Germinal center (tissue), 1 donor: ENCODE data around the gene KCNT2.

Experiments
- DNase-seq: peaks from one replicate; pipeline ENCODE4 v3.0.0; 2012; ENCODE audit warnings: mixed read lengths, low spot score

KCNT2 gene

GRCh38 chr1:196393742-196394141, 214.5 kb downstream of the KCNT2 start:
- DNase-seq = no peak

DNA sequence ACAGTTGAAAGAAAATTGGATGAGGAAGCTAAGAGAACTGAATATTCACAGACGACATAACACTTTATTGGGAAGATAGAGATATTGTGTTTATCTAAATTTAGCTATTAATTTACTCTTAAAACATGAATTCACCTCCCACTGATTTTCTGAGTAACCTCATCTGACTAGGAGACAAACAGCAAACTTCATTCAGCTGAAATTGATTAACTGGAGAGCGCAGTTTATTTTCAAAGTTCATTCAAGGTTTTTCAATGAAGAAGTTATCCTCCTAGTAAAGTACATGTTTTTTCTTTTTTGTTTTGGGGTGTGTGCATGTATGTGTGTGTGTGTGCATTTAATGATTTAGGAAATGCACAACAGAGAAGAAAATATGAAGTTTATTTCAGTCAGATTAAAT, 215.0 kb downstream of the KCNT2 start:
- DNase-seq = no peak

DNA sequence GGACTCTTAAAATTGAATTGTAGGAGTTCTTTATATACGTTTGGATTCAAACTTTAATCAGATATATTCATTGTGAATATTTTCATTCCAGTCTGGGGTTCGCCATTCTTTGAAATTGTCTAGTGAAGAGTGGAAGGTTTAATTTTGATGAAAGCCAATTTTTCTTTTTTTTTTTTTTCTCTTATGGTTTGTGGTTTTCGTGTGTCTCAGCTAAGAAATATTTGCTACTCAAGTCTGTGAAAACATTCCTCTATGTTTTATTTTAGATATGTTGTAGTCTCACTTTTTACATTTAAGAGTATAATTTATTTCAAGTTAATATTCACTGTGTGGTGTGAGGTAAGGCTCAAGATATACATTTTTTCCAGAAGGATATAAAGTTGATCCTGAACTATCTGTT, 220.5 kb downstream of the KCNT2 start:
- DNase-seq = no peak

- no peak for DNase-seq
Observed at GRCh38 chr1:196385109-196385508, 223.1 kb downstream of the KCNT2 start.

DNA sequence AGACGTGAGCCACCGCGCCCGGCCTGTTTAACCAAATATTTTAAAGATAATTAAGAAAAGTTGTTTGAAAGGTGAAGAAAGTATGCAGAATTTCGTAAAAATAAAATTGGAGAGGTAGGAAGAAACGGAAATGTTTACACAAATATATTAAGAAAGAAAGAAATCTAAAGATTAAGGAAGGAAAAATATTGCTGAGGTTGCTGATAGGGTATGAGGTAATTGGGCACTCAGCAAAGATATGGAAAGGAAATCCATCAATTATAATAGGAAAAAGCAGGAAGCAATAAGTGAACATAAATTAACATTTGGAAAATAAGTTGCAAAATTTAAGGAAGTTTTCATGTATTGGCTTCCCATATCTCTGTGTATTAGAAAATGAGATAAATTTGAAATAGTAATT, 225.9 kb downstream of the KCNT2 start:
- no peak for DNase-seq

- DNase-seq = no peak
Observed at GRCh38 chr1:196381544-196381943, 226.7 kb downstream of the KCNT2 start.

- no peak for DNase-seq
Observed at GRCh38 chr1:196380316-196380715, 227.9 kb downstream of the KCNT2 start.

DNA sequence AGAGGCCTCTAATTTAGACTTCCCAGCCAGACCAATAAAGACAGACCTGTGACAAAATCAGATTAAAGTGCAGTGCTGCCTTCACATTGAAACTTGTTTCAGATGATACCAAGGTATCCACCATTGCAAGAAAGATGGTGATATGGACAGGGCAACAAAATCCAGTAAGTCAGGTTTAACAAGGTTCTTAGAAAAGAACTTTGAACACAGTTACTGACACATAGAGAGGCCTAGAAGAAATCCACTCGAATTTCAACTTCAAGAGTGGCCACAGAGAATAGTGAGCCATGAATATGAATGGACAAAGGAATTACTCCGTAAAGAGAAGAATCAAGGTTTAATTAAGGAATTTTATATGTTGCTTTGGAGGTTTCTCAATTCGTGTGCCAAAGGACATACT, 230.4 kb downstream of the KCNT2 start:
- DNase-seq = no peak

GRCh38 chr1:196376630-196377328, 231.5 kb downstream of the KCNT2 start:
- no peak for DNase-seq

- DNase-seq = no peak
Observed at GRCh38 chr1:196373798-196374197, 234.4 kb downstream of the KCNT2 start.

GRCh38 chr1:196372896-196373536, 235.2 kb downstream of the KCNT2 start:
- DNase-seq = peak; percentile 6

GRCh38 chr1:196367838-196368237, 240.4 kb downstream of the KCNT2 start:
- no peak for DNase-seq

DNA sequence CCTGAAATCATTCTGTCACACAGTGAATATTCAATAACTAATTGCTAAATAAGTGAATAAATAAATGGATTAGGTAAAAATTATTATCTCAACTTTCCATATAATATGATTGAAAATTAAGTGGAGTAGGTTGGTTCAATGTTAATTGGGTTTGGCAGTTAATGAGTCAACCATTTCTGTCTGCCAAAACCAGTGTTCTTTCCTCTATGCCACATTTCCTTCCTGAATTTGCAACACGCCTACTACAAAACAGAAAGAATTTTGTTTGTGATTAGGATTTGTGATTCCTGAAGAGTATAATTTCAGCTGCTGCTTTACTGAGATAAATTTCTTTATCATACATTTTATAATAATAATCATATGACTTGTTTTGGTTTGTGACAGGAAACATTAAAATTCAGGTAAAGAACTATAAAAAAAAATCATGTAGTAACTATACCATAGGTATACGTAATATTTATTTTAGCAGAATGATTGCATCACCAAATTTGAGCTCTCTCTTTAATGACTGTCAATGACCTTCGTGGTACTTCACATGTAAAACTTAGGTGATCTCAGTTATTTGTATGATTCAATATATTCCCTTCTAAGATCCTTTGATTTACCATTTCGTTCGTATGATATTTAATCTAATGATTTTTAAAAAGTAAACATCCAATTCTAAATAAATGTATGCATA, 241.3 kb downstream of the KCNT2 start:
- DNase-seq = no peak

GRCh38 chr1:196361112-196361714, 247.0 kb downstream of the KCNT2 start:
- DNase-seq = no peak

GRCh38 chr1:196357913-196358312, 250.3 kb downstream of the KCNT2 start:
- no peak for DNase-seq

DNA sequence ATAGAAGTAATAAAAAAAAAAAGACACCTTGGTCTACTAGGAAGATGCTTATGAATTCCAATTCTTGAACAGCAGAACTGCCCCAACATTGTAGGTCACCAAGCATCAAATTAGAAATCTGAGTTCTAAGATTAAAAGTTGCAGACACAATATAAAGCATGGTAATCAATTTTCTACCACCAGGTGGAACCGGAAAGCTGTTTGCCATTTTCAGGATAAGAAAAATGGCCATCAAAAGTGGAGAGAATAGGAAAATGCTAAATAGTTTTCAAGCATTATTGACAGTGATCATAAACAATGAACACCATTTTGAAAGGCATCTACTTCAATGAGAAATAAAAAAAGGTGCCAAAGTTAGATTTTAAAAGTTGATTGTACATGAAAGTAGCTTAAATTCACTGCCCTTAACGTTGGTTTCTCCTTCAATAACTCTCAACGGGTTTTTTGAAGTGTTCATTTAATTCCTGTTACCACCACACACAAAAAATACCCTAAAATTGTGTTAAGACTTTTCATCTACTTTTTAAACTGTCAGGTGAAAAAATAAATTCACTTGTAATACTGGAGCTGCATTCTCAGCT, 252.9 kb downstream of the KCNT2 start:
- DNase-seq = no peak

DNA sequence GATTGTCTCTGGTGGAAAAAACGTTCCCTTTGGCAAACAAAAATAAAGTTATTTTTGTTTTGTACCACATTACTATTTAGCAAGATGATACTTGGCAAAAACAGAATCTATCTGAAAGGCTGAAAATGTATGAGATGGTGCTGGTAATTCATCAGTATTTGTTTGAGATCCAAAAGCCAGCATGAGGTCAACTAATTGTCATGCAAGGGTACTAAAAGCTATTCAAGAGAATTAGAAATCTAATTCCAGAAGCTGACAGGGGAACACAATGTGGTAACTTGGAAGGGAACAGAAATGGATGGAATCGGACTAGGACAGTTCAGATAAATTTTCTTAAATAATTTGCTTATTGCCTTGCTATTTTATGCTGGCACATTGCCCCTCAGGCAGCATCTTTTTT, 263.8 kb downstream of the KCNT2 start:
- no peak for DNase-seq

DNA sequence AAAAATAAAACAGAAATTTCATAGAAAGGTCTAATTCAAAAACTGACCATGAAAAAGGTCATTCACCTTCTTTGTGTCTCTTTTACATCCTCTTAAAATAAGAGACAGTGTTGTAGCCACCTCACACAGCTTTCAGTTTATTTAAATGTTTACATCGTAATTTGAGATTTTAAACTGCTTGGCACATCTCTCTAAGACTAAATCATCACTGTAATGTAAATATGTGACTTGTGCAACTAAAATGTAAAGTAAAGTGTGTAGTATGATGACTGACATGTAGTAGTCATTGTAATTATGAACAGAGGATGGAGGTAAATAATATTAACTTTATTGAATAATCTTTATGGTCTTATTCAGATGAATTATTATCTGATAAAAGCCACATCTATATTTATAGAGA, 283.9 kb downstream of the KCNT2 start:
- no peak for DNase-seq

DNA sequence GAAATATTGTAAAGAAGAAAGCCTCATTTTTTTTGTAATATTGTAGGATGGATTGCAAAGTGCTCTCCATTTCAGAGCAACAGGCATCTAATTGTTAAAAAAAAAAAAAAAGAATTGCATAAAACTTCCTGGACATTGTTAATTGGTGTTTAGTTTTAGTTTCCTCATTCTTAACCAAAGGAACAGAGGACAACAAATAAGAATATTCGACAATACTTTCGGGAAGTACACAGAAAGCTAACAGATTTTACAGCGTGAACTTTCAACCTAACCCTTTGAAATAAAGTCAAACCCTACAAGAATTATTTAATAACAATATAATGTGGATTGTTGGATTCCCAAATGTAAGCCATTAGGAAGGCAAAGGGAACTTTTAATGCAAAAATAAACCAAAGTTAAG, 284.4 kb downstream of the KCNT2 start:
- DNase-seq = no peak

DNA sequence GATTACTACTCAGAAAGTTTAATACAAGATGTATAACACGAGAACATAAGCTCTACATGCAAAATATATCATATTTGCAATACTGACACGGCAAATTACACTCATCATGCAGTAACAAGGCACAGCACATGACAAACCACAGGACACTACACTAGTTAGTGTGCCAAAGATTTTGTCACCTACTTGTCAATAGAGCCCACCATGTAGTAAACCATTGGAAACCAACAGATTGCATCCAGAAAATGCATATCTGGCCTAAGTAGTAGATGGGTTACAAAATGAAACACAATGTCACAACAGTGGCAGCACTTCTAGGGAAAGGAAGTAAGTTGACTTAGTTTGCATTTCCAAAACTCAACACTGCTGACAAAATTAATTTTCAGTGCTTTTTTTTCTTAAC, 288.9 kb downstream of the KCNT2 start:
- DNase-seq = no peak

GRCh38 chr1:196317535-196318522, 290.4 kb downstream of the KCNT2 start:
- DNase-seq = no peak
